Transverse colon (tissue), 4 donors: ENCODE results near the gene SLC22A31. TPM values are rescaled to one million over a fixed set of nuclear protein-coding genes. Genes with fewer than 3 reads are reported as not detected.
A peak's percentile ranks its signal among the peaks of the same experiment; 100 is the strongest.

Experiments used
- DNase-seq: peaks from one replicate; pipeline ENCODE4 v3.0.0-alpha.2; 2019
- H3K27ac ChIP-seq, 4 donors: fragments of 200-600 bp; sonication (generic); 2 replicates each; pipeline ENCODE4 v1.5.1; 2016 to 2018; ENCODE audit warnings: inconsistent platforms in 4 of 4
- H3K27me3 ChIP-seq: fragments of 200-600 bp; sonication (generic); 2 replicates; pipeline ENCODE4 v1.5.1; 2017; ENCODE audit warnings: inconsistent platforms
- H3K36me3 ChIP-seq, 4 donors: fragments of 200-600 bp; sonication (generic); 2 replicates each; pipeline ENCODE4 v1.5.1; 2017 to 2019; ENCODE audit warnings: inconsistent platforms in 4 of 4
- H3K4me1 ChIP-seq, 4 donors: fragments of 200-600 bp; sonication (generic); 2 replicates each; pipeline ENCODE4 v1.5.1; 2017 to 2020; ENCODE audit warnings: inconsistent platforms in 4 of 4
- H3K4me3 ChIP-seq, 4 donors: fragments of 200-600 bp; sonication (generic); 1 replicate in 1 of 4; 2 replicates in 3 of 4; pipeline versions ENCODE4 v1.5.1 to v1.6.1; 2017 to 2019; ENCODE audit warnings: inconsistent platforms in 4 of 4
- H3K9me3 ChIP-seq, 2 donors: fragments of 200-600 bp; sonication (generic); 2 replicates each; pipeline ENCODE4 v1.5.1; 2017 to 2019; ENCODE audit warnings: inconsistent platforms in 2 of 2
- CTCF ChIP-seq, 5 experiments: fragments of 200-600 bp in 3 of 5; fragments of 450-650 bp in 2 of 5; sonication (generic) in 3 of 5; IDR thresholded peaks; 1 replicate in 2 of 5; 2 replicates in 3 of 5; pipeline ENCODE4 v1.5.1; 2016 to 2017; ENCODE audit warnings: antibody characterized with exemption in 5 of 5, inconsistent platforms in 3 of 5, mild to moderate bottlenecking in 2 of 5, moderate library complexity in 1 of 5
- EP300 ChIP-seq: sonication (generic); formaldehyde crosslinking; IDR thresholded peaks from one replicate; pipeline ENCODE4 v1.6.1; 2017; ENCODE audit warnings: antibody characterized with exemption, low read depth
- POLR2A ChIP-seq: fragments of 450-650 bp; IDR thresholded peaks from one replicate; pipeline ENCODE4 v1.6.1; 2016; ENCODE audit warnings: antibody characterized with exemption, mild to moderate bottlenecking, moderate library complexity
- POLR2AphosphoS5 ChIP-seq, 3 donors: sonication (generic); formaldehyde crosslinking; IDR thresholded peaks; one replicate each; pipeline ENCODE4 v1.6.1; 2016; ENCODE audit warnings: antibody characterized with exemption in 3 of 3
- WGBS, 2 donors: methylation state at CpG; one replicate each; pipeline ENCODE4 v1.1.5; 2018; ENCODE audit warnings: low coverage in 1 of 2; 5-methylcytosine and 5-hydroxymethylcytosine counted together
- in situ Hi-C, 4 donors: fragments of 200-750 bp; cut with MboI; loops; one replicate each; pipeline versions ENCODE4 v1.15.0 to v1.15.1; 2017; ENCODE audit warnings: low sequenced_read_pairs in 3 of 4, low pct_ligation_motif_present in 1 of 4, low pct_unique_long_range_greater_than_20kb in 1 of 4
- intact Hi-C: fragments of 100-400 bp; cut with DNase I; formaldehyde crosslinking; loops from one replicate; pipeline ENCODE4 v1.15.1; 2023; ENCODE audit warnings: low total_unique reads
- total RNA-seq, 4 donors: library from RNA; depleted of rRNA; stranded (reverse); fragments of >200 nt; gene quantifications; one replicate each; pipeline ENCODE4 v1.1.0, GENCODE V29; 2016

Gene SLC22A31
- total RNA-seq, 4 donors from 2014 or later: 1.3 TPM; not detected in 3

DNA sequence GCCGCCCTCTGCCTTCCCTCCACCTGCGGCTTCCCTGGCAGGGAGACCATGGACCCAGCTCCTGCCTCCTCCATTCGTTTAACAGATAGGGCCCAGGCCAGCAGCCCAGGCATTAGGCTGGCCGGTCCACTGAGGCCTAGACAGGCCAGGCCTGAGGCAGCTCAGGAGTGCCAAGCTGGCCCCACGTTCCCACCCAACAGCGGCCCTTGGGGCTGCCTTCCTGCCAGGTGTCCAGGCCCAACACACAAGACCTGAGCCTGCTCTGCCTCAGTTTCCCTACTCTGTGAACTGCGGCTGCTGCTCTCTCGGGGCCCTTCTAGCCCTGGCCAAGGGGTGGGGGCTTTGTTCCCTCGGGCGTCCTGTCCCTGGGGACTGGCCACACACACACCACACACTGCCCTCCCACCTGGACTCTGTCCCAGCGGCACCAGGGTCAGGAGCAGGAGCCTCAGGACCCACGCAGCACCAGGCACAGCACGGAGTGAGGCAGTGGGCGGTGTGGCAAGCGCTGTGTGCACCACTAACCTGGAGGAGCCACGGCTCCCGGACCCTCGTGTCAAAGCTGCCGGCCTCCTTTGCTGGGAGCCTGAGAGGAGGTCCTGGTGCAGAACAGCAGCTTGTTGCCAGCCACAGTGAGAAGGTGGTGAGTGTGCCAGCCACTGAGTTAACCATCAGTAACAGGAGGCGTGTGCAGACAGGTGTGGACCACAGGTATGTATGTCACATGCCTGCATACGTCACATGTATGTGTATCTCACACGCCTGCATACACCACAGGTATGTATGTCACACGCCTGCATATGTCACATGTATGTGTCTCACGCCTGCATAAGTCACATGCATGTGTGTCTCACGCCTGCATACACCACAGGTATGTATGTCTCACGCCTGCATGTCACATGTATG lies 43.3 kb downstream of the SLC22A31 start:
- Histone ChIP-seq H3K36me3 (peaks cover 0 to under 1% (median 0%) of the 10 kb centered on the region in 4 donors), H3K9me3 (no peaks in the 10 kb centered on the region), H3K27ac (no peak overlapping the region), H3K4me3 (no peak overlapping the region), H3K27me3 (peaks cover 11% of the 10 kb centered on the region), H3K4me1 (peaks cover 10 to 18% (median 12%) of the 10 kb centered on the region in 4 donors)
- WGBS, 2 donors: 71% methylated on average over 26 of the region's 26 CpGs; no CpG with 5 or more reads in 1 of the 2 donors
- no peak for TF ChIP-seq POLR2AphosphoS5 (IDR thresholded peaks at IDR 0.05)
- no peak for TF ChIP-seq POLR2A
- TF ChIP-seq CTCF (IDR thresholded peaks at IDR 0.05): no peak
- no peak for TF ChIP-seq EP300
- intact Hi-C loops: no loop called here
- no peak for DNase-seq
- in situ Hi-C loops: loop anchor here in 2 of 4 donors (25.0 kb wide), 1 partner anchor 220 kb away; no protein-coding TSS in a partner anchor

DNA sequence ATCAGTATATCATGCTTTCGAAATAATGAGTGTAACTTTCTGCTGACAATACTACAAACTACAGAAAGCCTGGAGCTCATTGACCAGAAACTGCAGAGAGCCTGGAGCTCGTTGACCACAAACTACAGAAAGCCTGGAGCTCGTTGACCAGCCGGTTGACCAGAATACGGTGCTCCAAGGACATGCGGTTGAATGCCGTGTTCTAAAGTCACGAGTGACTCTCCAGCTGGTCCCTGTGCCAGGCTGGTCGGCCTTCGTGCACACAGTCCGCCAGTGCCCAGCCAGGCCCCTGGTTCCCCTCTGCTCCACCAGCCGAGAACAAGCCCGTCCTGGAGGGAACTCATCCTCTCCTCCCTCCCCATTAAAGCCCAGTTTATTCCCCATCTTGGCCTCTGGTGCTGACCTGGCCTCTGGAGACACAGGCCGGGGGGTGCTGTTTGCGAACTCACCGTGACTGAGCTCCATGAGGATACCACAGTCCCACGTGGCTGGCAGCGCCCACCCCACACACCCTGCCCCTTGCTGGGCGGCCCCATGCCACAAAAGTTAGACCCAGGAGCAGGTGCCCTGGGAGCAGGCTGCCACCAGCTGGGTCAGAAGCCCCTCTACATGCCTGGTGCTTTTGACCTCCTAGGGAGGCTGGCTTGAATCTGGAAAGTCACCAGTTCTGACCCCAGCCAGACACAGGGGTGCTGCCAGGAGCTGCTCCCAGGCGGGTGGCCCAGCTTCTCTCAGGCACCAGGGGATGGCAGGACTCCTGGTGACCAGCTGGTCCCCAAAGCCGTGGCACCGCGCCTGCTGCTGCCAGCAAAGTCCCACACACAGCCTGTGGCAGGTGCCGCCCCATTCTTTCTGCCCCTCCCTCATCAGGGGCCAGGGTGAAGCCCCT lies 44.2 kb downstream of the SLC22A31 start:
- Histone ChIP-seq H3K27ac (no peak overlapping the region), H3K36me3 (peaks cover 0 to 8% (median 0%) of the 10 kb centered on the region in 4 donors), H3K27me3 (peaks cover 11% of the 10 kb centered on the region), H3K9me3 (no peaks in the 10 kb centered on the region), H3K4me1 (peaks cover 10 to 18% (median 12%) of the 10 kb centered on the region in 4 donors), H3K4me3 (no peak overlapping the region)
- no peak for DNase-seq
- in situ Hi-C loops (loop anchor here in 2 of 4 donors (25.0 kb wide), 1 partner anchor 219 kb away; no protein-coding TSS in a partner anchor), intact Hi-C loops (no loop called here)
- TF ChIP-seq POLR2A (peak; percentile 19), EP300 (no peak)
- WGBS, 2 donors: 39 to 65% methylated on average over 9 to 20 of the region's 24 CpGs

- H3K4me3 ChIP-seq: no peak overlapping the region
- H3K36me3 ChIP-seq: peaks cover 0 to 10% (median 0%) of the 10 kb centered on the region in 4 donors
- no peaks in the 10 kb centered on the region for H3K9me3 ChIP-seq
- TF ChIP-seq EP300 (no peak), POLR2AphosphoS5 (IDR thresholded peaks at IDR 0.05) (peak; percentile 40 to 66 (median 46)), POLR2A (no peak)
- intact Hi-C loops (no loop called here), in situ Hi-C loops (loop anchor here in 2 of 4 donors (25.0 kb wide), 1 partner anchor 218 kb away; no protein-coding TSS in a partner anchor)
- no peak overlapping the region for H3K27ac ChIP-seq
- H3K27me3 ChIP-seq: peaks cover 11% of the 10 kb centered on the region
- peak; percentile 64 for DNase-seq
- WGBS, 2 donors: 22 to 31% methylated on average over 2 to 19 of the region's 19 CpGs
- peaks cover 10 to 18% (median 12%) of the 10 kb centered on the region in 4 donors for H3K4me1 ChIP-seq
These were observed 45.1 kb downstream of the SLC22A31 start for GRCh38 chr16:89155184-89155679.

DNA sequence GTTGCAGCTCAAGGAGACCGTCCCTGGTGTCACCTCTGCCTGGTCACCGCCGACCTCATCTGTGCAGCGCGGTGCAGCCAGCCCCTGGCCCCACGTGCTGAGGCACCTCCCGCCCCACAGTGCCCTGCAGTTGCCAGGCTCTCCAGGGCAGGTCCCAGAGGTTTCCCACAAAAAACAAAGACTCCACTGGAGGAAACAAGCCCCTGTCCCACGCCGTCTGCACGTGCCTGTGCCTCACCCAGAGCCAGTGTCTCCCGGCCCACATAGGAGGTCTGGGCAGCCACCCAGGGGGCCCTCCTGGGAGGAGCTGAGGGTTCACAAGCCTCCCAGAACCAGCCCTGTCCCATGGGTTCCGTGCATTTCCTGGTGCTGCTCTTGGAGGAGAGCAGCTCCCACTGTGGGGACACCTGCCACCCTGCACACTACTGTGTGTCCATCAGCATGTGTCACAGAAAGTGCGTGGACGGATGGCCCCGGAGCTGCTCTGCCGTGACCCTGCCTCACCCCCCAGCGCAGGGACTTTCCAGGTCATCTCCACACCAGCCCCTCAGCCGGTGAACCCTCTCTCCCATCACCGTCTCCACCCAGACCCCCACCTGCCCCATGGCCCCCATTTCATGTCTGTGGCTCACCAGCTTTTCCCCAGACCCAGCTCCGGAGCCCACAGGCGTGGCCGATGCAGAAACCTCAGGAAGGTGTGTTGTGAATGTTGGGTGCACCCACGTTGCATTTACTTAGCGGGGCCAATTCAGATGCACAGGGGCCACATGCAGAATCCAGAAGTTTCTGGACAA lies 45.8 kb downstream of the SLC22A31 start:
- in situ Hi-C loops: loop anchor here in 2 of 4 donors (25.0 kb wide), 1 partner anchor 217 kb away; no protein-coding TSS in a partner anchor

More for the DNA sequence above, 45.8 kb downstream of the SLC22A31 start:
- WGBS, 2 donors: 50% methylated on average over 22 of the region's 24 CpGs; no CpG with 5 or more reads in 1 of the 2 donors
- Histone ChIP-seq H3K9me3 (no peaks in the 10 kb centered on the region), H3K27ac (no peak overlapping the region), H3K4me3 (no peak overlapping the region), H3K27me3 (peaks cover 11% of the 10 kb centered on the region), H3K36me3 (peaks cover 0 to 10% (median 0%) of the 10 kb centered on the region in 4 donors), H3K4me1 (peaks cover 10 to 18% (median 12%) of the 10 kb centered on the region in 4 donors)
- intact Hi-C loops: no loop called here
- no peak for DNase-seq
- TF ChIP-seq POLR2AphosphoS5 (IDR thresholded peaks at IDR 0.05): no peak
- TF ChIP-seq EP300: no peak
- no peak for TF ChIP-seq CTCF (IDR thresholded peaks at IDR 0.05)
- no peak for TF ChIP-seq POLR2A
